HG02571 (cell line): ENCODE results near the gene TMEM184B.
A peak's percentile ranks its signal among the peaks of the same experiment; 100 is the strongest.

Experiments
- ATAC-seq: cut with Tn5 transposase; IDR thresholded peaks from one replicate; pipeline ENCODE4 v1.9.1; 2021; ENCODE audit warnings: mild to moderate bottlenecking, moderate library complexity; ENCODE audit not compliant: unreplicated experiment

TMEM184B gene

GRCh38 chr22:38207898-38208432 lies 64.8 kb downstream of the TMEM184B start:
- ATAC-seq: no peak

- ATAC-seq: no peak
These were observed 67.3 kb downstream of the TMEM184B start for GRCh38 chr22:38205261-38206128.

DNA sequence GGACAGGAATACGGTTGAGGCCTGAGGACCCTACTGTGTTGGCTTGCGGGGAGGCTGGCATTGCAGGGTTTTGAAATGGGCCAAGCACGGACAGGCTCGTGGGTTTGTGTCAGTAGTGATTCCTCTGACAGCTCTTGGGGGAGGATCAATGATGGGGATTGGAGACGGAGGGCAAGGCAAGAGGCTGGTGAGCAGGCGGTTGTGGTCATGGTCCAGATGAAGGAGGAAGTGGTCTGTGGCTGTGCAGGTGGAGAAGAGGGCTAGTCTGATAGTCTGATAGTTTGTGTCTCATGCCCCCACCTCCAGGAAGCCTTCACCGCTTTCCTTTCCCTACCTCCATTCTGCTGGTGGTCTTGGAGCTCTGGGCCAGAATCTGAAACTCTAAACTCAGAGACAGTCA lies 68.0 kb downstream of the TMEM184B start:
- ATAC-seq: no peak

GRCh38 chr22:38203855-38204514 lies 68.8 kb downstream of the TMEM184B start:
- ATAC-seq: no peak

DNA sequence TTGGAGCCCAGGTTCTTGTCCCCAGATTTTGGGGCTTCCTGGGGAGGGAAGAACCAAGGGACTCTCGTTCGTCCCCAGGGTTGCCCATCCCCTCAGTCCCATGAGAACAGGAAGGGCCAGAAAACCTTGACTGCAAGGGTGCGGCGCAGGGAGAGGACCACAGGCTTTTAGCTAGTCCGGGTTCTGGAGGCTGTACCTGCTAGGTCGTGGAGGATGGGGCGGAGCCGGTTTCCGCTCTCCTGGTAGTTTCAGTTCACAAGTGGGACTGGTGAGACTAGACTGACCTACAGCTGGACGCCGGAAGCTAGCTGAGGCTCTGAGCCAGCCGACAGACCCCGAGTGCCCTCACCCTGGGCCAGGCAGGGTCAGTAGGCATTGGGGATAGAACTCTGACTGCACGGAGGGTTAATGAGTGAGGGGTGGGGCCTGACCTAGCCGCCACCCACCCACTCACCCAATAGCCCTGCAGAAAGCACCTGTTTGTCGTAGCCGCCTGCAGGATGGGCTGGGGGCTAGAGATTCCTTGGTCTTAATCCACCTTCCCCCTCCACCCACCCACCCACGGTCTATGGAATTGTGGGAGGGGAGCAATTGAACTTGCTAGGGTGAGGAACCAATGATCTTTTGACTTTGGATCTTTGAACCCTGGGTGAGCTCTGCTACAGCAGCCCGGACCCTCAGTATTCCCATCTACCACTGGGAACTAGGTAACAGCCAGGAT lies 69.6 kb downstream of the TMEM184B start:
- ATAC-seq: no peak

DNA sequence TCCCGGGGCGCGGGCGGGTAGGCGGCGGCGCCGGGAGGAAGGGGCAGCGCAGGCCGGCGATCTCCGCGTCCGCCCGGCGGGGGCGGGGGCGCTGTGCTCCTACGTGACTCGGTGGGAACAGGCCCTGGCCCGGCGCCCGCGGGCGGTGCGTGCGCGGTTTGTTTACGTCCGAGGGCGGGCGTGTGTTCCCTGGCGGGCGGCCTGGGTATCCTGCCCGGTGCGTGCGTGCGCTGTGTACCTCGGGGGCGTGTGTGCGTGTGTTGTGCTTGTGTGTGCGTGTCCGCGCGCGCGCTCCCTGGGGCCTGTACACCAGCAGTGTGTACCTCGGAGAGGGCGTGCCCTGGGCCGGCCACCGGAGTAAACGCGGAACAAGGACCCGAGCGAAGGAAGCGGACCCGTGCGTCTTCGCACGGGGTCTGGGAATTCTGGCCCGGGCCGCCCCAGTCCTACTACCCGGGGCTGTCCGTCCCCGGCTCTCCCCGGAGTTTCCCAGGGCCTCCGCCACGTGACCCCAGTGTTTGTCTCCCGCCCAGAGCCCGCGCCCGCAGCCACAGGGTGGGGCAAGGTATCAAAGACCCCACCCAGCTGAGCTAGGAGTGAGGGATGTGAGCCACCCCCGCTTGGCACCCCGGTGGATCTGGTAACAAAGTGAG lies 70.2 kb downstream of the TMEM184B start:
- ATAC-seq: peak; percentile 22

GRCh38 chr22:38201711-38202436 lies 70.9 kb downstream of the TMEM184B start, which contains the start of gene MAFF:
MAFF (plus strand) TSS chr22:38201994; CDS start chr22:38213854, 11,860 bp downstream.
- peak; percentile 47 for ATAC-seq

DNA sequence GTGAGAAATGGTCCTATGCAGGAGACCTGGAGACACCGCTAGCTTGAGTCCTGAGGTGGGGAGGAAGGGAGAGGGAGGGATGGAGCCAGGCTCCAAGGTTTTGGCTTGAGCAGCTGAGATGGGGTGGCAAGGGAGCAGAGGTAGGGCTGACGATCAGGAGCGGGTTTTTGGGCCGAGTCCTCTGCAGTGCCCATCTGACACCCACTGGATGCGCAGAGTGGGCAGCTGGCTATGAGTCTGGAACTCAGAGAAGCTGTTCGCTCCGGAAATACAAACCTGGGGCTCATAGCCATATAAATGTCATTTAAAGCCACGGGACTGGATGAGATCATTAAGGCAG lies 71.5 kb downstream of the TMEM184B start:
- ATAC-seq: peak; percentile 1

- no peak for ATAC-seq
These were observed 72.8 kb downstream of the TMEM184B start for GRCh38 chr22:38199826-38200559.

GRCh38 chr22:38196791-38197419 lies 75.9 kb downstream of the TMEM184B start:
- no peak for ATAC-seq

DNA sequence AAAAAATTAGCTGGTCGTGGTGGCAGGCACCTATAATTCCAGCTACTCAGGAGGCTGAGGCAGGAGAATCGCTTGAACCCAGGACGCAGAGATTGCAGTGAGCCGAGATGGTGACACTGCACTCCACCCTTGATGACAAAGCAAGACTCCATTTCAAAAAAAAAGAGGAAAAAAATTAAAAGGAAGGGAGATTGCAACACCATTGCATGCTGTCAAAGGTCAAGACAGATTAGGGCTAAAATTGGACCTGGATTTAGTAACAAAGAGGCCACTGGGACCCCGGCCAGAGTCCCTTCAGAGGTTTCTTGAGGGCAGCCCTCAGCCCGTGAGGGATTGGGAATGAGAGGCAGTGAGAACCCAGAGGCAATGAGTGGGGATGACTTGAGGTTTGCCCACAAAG lies 79.2 kb downstream of the TMEM184B start:
- no peak for ATAC-seq

- no peak for ATAC-seq
These were observed 80.3 kb downstream of the TMEM184B start for GRCh38 chr22:38192475-38192863.

DNA sequence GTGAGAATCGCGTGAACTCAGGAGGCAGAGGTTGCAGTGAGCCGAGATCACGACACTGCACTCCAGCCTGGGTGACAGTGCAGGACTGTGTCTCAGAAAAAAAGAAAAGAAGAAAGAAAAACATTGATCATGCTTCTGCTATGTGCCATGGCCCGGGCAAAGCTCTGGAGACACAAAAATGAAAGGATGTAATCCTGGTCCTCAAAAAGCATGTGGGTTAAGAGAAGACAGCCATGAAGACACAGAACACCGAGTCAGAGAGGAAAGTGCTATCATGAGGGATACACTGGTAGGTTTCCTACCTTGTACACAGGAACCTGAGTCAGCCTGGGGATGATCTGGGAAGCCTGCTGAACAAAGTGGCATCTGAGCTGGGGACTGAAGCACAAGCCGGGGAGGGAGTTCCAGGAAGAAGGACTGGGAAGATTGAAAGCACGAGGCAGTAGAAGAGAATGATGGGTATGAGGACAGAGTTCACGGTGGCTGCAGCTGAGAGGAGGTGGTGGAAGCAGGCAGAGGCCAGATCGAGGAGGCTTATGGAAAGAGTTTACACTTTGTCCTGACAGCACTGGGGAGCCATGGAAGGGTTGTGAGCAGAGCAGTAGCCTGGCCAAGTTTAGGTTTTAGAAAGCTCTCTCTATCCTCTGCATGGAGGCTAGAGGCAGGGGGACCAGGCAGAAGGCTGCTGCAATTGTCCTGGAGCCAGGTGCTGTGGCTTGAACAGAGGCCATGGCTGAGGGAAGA lies 80.9 kb downstream of the TMEM184B start:
- ATAC-seq: no peak

DNA sequence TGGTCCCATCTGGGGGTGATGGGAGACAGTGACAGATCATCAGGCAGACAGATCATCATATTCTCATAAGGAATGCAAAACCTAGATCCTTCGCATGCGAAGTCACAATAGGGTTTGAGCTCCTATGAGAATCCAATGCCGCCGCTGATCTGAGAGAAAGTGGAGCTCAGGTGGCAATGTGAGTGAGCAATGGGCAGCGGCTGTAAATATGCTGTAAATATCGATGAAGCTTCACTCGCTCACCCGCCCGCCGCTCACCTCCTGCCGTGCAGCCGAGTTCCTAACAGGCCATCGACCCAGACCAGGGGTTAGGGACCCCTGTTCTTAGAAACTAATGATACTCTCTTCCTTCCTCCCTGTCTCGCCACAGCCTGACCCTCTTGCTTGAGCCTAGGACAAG lies 81.8 kb downstream of the TMEM184B start:
- no peak for ATAC-seq

DNA sequence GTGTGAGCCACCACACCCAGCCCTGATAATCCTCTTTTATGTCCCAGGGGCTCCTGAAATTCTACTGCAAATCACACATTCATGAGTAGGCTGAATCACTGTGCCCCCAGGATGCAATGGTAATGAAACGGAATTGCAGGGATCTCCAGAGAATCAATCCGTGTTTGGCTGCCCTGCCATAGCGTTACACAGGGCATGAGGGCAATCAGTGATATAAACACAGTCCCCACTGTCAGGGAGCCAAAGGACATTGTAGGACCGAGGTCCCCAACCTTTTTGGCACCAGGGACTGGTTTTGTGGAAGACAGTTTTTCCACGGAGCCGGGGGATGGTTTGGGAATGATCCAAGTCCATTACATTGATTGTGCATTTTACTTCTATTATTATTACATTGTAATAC lies 82.2 kb downstream of the TMEM184B start:
- no peak for ATAC-seq

DNA sequence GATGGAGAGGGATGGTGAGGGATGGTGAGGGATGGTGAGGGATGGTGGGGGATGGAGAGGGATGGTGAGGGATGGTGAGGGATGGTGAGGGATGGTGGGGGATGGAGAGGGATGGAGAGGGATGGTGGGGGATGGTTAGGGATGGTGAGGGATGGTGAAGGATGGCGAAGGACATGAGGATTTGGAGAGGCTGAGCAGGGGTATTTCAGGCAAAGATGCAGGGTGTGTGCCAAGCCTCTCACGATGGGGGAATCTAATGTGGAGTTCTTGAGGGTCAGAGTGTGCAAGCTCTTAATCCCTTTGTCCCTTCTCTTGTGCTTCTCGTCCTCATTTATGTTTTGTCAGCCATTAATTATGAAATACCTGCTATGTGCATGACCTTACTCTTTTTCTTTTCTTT lies 83.7 kb downstream of the TMEM184B start:
- no peak for ATAC-seq

DNA sequence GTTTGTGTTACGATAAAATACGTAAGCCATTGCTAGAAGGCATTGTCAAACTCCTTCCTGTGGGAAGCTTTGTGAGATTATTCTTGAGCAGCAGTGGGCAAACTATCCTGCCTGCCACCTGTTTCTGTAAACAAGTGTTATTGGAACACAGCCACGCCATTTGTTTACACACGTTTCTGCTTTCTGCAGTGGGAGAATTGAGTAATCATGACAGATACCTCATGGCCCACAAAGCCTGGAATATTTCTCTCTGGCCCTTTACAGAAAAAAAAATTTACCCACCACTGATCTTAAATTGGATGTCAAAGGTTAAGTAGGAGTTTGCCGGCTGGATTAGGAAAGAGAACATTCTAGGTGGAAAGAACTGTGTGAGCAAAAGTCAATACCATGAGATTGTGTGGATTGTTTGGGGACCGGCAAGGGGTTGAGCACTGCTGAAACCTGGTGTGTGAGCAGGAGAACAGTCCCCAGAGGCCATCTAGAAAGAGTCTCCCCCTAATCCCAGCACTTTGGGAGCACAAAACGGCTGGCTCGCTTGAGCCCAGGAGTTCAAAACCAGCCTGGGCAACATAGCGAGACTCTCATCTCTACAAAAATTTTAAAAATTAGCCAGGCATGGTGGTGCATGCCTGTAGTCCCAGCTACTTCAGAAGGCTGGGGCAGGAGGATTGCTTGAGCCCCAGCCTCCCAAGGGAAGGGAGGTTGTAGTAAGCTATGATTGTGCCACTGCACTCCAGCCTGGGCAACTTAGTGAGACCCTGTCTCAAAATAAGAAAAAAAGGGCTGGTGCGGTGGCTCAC lies 85.2 kb downstream of the TMEM184B start:
- ATAC-seq: no peak

- no peak for ATAC-seq
These were observed 86.4 kb downstream of the TMEM184B start for GRCh38 chr22:38186429-38186828.
